H7 (cell line): ENCODE data around the gene KCNH2. TPM values are rescaled to one million over a fixed set of nuclear protein-coding genes. Genes with fewer than 3 reads are reported as not detected.
"Not testable (repeated sequence)": the region's sequence is repeated elsewhere in the genome, so short reads cannot be mapped to it uniquely, and the experiment has no call there.

Experiments
- DNase-seq: peaks from one replicate; pipeline ENCODE4 v3.0.0; 2012
- H3K27me3 ChIP-seq: 2 replicates; pipeline ENCODE4 v1.6.0; 2011; ENCODE audit warnings: mild to moderate bottlenecking, low read length; ENCODE audit not compliant: control insufficient read depth, insufficient read depth
- H3K36me3 ChIP-seq: replicated peaks from 2 replicates; pipeline ENCODE4 v1.5.1; 2011; ENCODE audit warnings: low read length; ENCODE audit not compliant: control insufficient read depth, insufficient read depth
- H3K4me3 ChIP-seq: 2 replicates; pipeline ENCODE4 v1.5.1; 2011; ENCODE audit warnings: low read depth, mild to moderate bottlenecking, control low read depth, low read length, moderate library complexity; ENCODE audit not compliant: insufficient read depth
- total RNA-seq: library from RNA; depleted of rRNA; stranded (reverse); fragments of >200 nt; shearing (Covaris generic); gene quantifications from 2 replicates; pipeline ENCODE4 v1.2.3, GENCODE V29; 2014; rRNA removed

Gene KCNH2, protein sequence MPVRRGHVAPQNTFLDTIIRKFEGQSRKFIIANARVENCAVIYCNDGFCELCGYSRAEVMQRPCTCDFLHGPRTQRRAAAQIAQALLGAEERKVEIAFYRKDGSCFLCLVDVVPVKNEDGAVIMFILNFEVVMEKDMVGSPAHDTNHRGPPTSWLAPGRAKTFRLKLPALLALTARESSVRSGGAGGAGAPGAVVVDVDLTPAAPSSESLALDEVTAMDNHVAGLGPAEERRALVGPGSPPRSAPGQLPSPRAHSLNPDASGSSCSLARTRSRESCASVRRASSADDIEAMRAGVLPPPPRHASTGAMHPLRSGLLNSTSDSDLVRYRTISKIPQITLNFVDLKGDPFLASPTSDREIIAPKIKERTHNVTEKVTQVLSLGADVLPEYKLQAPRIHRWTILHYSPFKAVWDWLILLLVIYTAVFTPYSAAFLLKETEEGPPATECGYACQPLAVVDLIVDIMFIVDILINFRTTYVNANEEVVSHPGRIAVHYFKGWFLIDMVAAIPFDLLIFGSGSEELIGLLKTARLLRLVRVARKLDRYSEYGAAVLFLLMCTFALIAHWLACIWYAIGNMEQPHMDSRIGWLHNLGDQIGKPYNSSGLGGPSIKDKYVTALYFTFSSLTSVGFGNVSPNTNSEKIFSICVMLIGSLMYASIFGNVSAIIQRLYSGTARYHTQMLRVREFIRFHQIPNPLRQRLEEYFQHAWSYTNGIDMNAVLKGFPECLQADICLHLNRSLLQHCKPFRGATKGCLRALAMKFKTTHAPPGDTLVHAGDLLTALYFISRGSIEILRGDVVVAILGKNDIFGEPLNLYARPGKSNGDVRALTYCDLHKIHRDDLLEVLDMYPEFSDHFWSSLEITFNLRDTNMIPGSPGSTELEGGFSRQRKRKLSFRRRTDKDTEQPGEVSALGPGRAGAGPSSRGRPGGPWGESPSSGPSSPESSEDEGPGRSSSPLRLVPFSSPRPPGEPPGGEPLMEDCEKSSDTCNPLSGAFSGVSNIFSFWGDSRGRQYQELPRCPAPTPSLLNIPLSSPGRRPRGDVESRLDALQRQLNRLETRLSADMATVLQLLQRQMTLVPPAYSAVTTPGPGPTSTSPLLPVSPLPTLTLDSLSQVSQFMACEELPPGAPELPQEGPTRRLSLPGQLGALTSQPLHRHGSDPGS
- 9.3 and 9.5 TPM in 2 replicates for total RNA-seq

DNA sequence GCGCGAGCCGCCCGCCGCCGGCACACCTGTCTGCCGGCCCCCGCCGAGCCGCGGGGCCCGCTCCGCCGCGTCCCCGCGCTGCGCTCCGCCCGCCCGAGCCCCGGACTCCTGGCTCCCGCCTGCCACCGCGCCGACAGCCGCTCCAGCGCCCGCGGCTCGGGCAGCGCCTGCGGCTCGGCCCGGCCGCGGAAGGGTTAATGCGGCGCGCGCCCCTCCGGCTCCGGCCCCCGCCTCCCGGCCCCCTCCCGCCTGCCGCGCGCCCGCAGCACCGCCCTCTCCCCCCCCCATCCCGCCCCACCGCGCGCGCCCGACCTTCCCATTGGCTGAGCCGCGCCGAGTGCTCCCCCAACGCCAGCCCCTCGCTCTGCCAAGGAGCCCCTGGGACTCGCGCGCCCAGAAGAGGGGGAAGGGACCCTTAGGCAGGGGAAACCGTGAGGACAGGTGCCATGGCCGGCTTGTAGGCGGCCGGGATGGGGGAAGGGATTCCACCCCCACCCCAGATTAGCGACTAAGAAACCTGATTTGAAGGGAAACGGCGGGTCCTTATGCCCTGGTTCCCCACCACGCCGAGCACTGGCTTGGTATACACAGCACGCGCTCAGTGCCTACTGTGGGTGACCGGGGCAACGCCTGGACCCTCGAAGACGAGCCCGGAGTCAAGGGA, at the start of gene KCNH2:
Gene KCNH2, minus strand, starts transcription at position 196 of the 664 bp plus-strand sequence. CDS start 408 bp downstream, outside the sequence.
- H3K4me3 ChIP-seq: peak within 1 kb of the TSS; percentile 54
- no peaks in the 10 kb centered on the region for H3K36me3 ChIP-seq
- peaks cover 57% of the 10 kb centered on the region for H3K27me3 ChIP-seq
- peak; percentile 99 for DNase-seq

DNA sequence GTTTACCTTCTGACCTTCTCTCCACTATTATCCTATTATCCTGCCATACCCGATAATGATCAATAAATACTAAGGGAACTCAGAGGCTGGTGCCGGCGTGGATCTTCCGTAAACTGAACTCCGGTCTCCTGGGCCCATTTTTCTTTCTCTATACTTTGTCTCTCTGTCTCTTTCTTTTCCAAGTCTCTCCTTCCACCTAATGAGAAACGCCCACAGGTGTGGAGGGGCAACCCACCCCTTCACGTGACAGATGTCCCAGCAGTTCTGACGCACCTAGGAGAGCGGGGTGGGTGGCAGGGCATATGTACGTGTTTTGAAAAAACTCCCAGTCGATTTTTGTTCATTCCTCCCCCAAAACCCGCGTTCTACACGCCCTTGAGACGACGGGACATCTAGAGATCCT, 49.6 kb upstream of the KCNH2 start:
- peak overlapping the region; percentile 17 for H3K4me3 ChIP-seq
- H3K36me3 ChIP-seq, H3K27me3 ChIP-seq, DNase-seq: not testable (repeated sequence)

DNA sequence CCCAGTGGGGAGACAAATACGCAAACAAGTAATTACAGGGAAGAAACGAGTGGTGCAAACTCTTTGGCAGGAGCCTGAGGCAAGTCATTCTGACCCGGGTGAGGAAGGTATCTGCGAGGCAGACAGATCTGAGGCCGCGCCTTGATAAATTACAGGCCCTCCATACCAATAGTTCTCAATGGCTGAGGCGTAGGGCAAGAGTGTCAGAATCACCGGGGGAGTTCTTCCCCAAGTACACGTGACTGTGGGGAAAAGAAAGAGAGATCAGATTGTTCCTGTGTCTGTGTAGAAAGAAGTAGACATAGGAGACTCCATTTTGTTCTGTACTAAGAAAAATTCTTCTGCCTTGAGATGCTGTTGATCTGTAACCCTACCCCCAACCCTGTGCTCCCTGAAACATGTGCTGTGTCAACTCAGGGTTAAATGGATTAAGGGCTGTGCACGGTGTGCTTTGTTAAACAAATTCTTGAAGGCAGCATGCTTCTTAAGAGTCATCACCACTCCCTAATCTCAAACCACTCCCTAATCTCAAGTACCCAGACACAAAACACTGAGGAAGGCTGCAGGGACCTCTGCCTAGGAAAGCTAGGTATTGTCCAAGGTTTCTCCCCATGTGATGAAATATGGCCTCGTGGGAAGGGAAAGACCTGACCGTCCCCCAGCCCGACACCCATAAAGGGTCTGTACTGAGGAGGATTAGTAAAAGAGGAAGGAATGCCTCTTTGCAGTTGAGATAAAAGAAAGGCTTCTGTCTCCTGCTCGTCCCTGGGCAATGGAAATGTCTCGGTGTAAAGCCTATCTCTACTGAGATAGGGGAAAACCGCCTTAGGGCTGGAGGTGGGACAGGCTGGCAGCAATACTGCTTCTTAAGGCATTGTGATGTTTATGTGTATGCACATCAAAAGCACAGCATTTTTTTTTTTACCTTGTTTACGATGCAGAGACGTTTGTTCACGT, 48.9 kb upstream of the KCNH2 start:
- not testable (repeated sequence) for H3K27me3 ChIP-seq, H3K36me3 ChIP-seq, DNase-seq
- peak overlapping the region; percentile 17 for H3K4me3 ChIP-seq

DNA sequence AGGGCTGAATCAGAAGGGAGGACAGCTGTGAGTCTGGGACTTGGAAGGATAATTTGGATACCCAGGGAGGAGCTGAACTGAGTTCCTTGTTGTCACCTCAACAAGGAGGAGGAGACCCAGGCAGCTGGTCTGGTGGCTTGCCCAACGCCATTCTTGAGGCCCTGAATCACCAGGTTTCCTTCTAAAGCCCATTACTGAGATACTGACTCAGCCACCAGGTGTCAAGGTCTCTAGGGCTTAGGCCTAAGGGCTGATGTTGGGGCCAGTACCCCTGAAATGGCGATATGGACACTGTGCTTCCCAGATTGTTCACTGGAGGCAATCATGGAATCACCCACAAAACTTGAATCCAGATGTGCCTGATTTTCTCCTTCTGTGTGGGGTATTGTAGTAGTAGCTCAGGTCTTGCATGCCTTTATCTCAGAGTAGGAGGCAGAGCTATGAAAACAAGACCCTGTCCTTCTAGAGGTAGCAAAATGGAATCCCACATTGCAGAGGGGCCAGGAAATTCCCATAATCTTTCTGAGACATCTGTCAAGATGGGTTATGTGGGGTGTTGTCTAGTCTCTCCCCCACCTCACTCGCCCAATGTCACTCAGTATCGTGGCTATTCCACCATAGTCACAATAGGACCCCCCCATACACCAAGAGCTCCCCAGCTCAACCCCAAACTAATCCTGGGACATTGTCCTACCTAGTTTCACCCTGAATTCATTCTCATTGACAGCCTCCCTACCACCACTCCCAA, 48.0 kb upstream of the KCNH2 start:
- Histone ChIP-seq H3K27me3 (no peaks in the 10 kb centered on the region; the same call in 1 of the 2 replicates), H3K4me3 (no peak overlapping the region), H3K36me3 (no peaks in the 10 kb centered on the region)
- no peak for DNase-seq

DNA sequence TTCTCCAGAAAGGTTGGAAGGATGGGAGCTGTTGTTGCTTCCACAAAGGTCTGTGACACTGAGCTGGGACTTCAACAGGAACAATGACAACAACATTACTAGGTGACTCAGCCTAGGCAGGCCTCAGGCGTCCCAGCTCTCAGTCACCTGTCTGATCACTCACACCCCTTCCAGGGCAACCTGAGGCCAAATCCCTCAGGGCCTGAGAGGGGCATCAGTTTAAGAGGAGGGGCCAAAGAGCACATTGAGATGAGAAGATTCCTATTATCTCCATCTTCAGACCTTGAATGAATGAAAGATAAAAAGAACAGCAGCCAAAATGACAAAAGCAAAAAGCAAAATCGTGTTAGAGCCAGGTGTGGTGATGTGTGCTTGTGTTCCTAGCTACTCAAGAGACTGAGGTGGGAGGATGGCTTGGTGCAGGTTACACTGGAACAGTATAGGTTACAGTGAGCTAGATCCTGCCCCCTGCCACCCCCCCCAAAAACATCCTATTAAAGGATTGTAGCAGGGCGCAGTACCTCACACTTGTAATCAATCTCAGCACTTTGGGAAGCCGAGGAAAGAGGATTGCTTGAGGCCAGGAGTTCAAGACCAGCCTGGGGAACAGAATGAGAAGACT, 46.4 kb upstream of the KCNH2 start, which contains the start of gene ATG9B:
Gene ATG9B, minus strand, starts transcription at position 60 of the 622 bp plus-strand sequence. CDS start 71 bp downstream, outside the sequence.
- Histone ChIP-seq H3K27me3 (peaks cover 13% of the 10 kb centered on the region), H3K36me3 (no peaks in the 10 kb centered on the region), H3K4me3 (no peak within 1 kb of the TSS)
- no peak for DNase-seq

DNA sequence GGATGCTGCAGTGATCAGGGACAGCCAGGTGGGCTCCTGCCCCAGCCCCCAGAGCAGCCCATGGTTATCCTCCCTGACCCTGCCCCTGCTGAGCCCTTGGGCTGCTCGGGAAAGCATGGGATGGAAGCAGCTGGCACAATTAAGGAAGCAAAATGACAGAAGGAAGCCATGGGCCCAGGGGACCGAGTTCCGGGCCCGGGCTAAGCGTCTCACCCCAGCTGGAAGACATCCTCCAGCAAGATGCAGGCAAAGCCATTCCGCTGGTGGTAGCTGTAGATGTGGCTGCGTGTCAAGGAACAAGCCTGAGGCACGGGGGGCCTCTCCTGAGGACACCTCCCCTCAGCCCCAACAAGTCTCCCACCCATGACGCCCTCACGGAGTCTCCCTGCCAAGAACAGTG, 45.1 kb upstream of the KCNH2 start:
- H3K27me3 ChIP-seq: peaks cover 27% of the 10 kb centered on the region
- H3K4me3 ChIP-seq: no peak overlapping the region
- no peak for DNase-seq
- no peaks in the 10 kb centered on the region for H3K36me3 ChIP-seq

DNA sequence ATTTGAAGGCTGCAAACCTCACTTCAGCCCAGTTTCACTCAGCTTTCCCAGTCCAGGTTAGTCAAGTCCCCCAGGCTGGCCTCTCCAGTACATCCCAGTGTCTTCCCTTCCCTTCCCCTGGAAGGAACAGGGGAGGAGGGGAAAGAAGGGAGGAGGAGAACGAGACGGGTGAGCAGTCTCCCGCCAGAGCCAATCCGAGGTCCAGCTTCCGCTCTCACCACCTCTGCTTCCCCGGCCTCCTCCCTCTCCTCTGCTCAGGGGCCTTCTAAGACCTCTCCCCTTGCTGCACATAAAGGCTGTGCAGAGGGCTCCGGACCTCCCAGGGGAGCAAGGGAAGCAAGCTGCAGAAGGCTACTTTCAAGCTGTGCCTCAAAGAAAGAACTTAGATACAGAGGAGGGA, 42.1 kb upstream of the KCNH2 start:
- no peaks in the 10 kb centered on the region for H3K36me3 ChIP-seq
- H3K4me3 ChIP-seq: no peak overlapping the region
- H3K27me3 ChIP-seq: peaks cover 43% of the 10 kb centered on the region
- DNase-seq: no peak

DNA sequence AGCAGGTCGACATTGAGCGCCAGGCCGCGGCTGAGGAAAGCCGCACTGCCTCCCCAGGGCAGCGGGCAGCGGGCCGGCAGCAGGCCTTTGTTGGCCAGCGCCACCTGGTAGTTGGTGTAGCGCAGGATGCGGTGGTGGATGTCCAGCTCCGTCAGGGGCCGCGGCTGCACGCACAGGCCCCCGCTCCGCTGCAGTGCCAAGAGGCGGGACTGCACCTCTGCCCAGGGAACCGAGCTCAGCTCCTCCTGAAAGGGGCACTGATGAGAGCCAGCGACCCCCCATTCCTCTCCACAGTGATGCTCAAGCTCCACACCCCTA, 41.0 kb upstream of the KCNH2 start:
- peaks cover 43% of the 10 kb centered on the region for H3K27me3 ChIP-seq
- no peak for DNase-seq
- no peaks in the 10 kb centered on the region for H3K36me3 ChIP-seq
- H3K4me3 ChIP-seq: peak overlapping the region; percentile 30

DNA sequence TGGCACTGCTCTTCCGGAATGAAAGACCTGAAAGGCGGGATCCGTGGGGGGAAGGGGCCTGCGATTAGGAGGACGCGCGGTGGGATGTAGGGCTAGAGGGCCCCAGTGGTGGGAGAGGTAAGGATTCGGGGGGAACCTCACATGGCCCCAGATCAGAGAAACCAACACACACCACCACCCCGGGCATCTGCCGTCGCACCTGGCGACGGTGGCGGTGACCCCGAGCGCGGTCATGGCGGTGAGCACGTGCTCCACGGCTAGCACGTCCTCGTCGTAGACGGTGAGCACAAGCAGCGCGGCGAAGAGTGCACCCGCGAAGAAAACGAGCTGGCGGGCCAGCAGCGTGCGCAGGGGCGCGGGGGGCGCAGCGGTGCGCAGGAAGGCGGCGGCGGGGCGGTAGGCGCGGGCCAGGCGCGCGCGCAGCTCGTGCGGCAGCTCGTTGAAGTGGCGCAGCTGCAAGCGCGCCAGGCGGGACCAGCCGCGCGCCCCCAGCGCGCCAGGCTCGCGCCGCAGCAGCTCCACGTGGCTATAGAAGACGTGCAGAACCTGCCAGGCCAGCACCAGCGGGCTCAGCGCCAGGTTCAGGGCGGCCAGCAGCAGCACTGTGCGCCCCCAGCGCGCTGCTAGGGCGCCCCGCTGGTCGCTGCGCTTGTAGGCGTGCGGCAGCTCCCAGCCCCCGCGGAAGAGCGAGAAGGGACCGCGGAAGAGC, 40.5 kb upstream of the KCNH2 start:
- peak; percentile 82 for DNase-seq
- peak overlapping the region; percentile 30 for H3K4me3 ChIP-seq

DNA sequence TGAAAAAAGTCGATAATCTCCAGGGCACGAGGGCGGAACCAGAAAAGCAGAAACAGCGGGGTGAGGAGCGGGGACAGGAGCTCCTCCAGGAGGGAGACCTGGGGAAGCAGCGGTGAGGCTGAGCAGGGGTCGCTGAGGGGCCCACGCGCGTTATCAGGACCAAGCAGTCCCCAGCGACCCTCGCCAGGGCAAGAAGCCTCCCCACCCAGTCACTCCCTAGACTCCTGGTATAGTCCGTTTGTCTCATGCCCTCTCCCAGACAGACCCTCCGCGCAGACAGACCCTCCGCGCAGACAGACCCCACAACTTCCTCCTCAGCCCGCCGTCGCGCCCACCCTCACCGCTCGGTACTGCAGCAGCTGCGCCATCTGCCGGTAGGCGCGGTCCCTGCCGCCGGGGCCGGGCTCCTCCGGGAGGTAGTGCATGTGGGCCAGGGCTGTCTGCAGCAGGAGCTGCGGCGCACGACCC, 39.9 kb upstream of the KCNH2 start:
- peak overlapping the region; percentile 28 for H3K4me3 ChIP-seq
- H3K27me3 ChIP-seq: peaks cover 47% of the 10 kb centered on the region
- no peaks in the 10 kb centered on the region for H3K36me3 ChIP-seq
- peak; percentile 96 for DNase-seq

More for the DNA sequence above, 40.5 kb upstream of the KCNH2 start:
- no peaks in the 10 kb centered on the region for H3K36me3 ChIP-seq
- peaks cover 47% of the 10 kb centered on the region for H3K27me3 ChIP-seq

DNA sequence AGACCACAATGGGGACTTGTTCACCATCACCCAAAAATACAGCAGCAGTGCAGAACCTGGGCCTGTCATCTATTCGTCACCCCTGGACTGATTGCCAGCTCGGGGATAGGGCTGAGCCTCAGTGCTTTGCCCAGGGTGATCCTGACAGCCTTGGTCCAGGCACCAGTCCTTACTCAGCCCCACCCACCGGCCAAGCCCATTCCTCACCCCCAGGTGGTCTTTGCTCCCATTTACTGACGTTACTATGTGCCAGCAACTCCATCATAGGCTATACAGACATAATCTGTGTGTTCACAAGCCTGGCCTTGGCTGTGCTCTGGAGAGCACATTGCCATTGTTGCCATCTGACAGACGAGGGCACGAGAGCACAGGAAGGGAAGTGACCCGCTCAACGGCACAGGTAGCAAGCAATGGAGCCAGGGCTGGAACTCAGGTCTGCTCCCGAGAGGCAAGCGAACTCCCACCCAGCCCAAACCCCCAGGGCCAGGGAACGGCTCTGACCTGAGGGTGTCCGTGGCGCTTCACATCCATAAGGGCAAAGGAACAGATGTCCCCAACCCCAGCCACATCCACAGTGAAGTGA, 39.3 kb upstream of the KCNH2 start:
- H3K27me3 ChIP-seq: peaks cover 47% of the 10 kb centered on the region
- H3K4me3 ChIP-seq: no peak overlapping the region
- H3K36me3 ChIP-seq: no peaks in the 10 kb centered on the region
- no peak for DNase-seq
